GM19397 (cell line): ENCODE measurements around the gene SMIM10.
"Not testable (repeated sequence)": the region's sequence is repeated elsewhere in the genome, so short reads cannot be mapped to it uniquely, and the experiment has no call there.

ENCODE experiments used
- ATAC-seq: cut with Tn5 transposase; IDR thresholded peaks from one replicate; pipeline ENCODE4 v1.9.1; 2021; ENCODE audit warnings: mild to moderate bottlenecking, moderate library complexity; ENCODE audit not compliant: unreplicated experiment

Gene SMIM10

DNA sequence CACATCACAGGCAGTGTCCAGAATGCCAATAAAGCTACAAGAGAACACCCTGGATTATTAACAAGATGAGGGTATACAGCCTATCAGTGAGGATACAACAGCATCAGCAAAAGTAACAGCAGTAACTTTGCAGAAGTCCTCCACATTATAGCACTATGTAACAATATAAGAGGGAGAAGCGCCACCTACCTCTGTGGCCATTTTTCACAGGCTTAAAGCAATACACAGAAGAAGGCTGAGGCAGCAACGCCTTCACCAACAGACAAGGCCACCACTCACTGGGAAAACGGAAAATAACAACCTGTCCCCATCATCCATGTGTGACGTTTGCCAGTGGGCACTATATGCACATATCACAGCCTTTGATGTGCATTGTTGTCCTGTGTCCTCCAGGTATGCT lies 19.0 kb downstream of the SMIM10 start:
- no peak for ATAC-seq

DNA sequence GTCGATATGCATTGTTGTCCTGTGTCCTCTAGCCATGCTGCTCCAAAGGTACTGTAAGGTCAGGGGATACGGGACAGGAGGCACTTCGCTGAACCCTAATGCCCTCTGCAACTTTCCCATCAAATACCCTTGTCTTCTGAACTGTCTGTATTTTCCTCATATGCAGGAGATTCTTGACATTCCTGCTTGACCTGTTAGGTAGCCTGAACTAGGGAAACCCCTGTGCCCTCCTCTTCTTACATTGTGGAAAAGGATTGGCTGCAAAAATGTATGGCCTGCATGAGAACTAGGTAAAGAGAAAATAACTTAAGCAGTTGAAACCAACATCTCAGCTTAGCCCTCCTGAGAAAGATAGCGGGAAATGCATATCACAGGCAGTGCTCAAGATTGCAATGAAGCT lies 20.1 kb downstream of the SMIM10 start:
- ATAC-seq, result no peak

DNA sequence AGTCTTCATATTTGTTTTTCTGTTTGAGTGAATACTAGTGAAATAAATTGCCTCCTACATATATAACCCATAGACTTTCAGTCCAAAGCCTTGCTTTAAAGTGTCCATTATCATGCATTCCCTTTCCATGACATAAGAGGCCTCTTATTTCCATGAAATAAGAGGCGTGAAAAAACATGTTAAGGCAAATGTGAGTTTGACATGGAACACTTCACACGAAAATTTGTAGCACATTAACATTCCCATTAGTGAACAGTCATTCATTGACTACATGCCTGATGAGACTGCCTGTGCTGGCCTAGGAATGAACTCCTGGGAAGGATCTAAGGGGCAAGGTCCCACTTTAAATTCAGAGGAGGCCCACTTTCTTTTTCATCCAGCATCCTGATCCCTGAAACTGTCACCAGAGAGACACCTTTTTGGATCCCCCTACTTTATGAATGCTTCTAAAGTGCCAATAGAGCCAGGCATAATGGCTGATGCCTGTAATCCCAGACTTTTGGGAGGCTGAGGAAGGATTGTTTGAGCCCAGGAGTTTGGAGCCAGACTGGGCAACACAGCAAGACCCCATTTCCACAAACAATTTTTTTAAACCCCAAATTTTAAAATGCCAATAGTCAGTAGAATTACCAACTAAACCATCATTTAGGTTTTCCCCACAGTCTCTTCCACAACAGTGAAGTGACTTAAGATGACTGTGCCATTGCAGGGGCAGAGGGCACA lies 24.9 kb downstream of the SMIM10 start:
- ATAC-seq, result no peak

DNA sequence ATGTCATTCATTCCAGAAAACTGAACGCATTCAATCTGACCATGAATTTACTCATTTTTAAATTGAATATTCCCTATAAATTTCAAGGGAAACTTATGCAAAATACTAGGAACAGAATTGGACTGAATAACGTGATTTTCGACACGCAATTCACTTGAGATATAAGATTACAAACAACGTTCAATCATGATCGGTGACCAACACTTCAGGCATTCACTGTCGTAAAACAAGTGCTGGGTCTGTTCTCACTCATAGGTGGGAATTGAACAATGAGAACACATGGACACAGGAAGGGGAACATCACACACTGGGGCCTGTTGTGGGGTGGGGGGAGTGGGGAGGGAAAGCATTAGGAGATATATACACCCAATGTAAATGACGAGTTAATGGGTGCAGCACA lies 29.1 kb downstream of the SMIM10 start:
- not testable (repeated sequence) for ATAC-seq

DNA sequence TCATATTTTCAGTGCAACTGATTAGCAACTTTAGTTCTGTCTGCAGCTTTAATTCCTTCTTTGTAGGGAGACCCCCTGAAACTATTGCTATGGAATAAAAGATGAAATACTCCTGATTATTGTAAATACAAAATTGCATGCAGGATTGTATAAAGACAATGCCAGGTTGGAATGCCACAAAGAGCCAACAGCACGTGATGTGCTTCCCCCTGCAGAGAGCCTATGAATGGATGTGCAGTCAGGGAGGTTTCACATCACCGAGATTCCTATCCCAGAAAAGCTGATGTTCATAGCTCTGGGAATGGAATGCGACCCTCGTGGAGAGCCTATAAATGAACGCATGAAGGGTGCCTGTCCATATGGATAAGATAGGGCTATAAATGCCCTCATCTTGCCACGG lies 33.0 kb downstream of the SMIM10 start:
- not testable (repeated sequence) for ATAC-seq

DNA sequence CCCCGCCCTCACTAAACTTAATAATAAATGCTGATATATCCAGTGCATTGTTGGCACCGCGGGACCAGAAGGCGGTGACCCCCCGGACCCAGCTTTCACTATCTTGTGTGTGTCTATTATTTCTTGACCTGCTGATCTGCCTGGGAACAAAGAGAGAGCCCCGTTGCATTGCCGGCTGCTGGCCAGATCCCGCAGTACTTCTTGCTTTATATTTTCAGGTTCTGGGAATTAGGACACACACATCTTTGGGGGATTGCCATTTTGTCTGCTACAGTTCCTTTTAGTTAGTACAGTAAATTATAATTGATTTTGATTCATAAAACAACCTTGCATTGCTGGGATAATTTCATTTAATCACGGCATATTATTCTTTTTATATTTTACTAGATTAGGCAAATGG lies 33.7 kb downstream of the SMIM10 start:
- no peak for ATAC-seq

DNA sequence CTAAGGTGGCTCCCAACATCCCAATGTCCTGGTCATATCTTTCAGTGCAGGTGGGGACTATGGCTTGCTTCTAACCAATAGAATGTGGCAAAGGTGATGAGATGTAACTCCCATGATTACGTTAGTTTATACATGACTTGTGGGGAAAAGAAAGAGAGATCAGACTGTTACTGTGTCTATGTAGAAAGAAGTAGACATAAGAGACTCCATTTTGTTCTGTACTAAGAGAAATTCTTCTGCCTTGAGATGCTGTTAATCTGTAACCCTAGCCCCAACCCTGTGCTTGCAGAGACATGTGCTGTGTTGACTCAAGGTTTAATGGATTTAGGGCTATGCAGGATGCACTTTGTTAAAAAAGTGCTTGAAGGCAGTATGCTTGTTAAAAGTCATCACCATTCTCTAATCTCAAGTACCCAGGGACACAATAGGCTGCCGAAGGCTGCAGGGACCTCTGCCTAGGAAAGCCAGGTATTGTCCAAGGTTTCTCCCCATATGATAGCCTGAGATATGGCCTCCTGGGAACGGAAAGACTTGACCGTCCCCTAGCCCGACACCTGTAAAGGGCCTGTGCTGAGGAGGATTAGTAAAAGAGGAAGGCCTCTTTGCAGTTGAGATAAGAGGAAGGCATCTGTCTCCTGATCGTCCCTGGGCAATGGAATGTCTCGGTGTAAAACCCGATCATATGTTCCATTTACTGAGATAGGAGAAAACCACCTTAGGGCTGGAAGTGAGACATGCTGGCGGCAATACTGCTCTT lies 39.6 kb downstream of the SMIM10 start:
- ATAC-seq, result not testable (repeated sequence)

DNA sequence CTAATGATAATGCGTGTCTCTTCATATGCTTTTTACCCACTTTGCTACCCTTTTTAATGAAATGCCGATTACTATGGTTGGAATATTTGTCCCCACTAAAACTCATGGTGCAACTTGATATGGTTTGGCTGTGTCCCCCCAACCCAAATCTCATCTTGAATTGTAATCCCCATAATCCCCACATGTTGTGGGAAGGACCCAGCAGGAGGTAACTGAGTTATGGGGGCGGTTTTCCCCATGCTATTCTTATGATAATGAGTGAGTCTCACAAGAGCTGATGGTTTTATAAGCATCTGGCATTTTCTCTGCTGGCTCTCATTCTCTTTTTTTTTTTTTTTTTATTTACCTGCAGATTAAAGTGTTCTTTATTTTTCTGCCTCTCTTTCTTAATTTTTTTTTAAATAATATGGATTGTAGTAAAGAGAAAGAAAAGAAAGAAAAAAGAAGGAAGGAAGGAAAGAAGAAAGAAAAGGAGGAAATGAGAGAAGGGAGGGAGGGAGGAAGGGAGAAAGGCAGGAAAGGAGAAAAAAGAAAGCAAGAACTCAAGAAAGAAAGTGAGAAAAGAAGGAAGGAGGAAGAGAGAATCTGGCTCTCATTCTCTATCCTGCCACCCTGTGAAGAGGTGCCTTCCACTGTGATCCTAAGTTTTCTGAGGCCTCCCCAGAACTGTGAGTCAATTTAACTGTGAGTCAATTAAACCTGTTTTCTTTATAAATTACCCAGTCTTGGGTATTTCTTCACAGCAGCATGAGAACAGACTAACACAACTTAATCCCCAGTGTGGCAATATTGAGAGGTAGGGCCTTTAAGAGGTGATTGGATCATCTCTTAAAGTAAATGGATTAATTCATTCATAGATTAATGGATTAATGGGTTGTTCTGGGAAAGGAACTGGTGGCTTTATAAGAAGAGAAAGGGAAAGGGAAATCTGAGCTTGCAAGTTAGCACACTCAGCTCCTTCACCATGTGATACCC lies 50.6 kb downstream of the SMIM10 start:
- ATAC-seq, result not testable (repeated sequence)
